Measurements from ENCODE around the gene LARP1B.
"Not testable (repeated sequence)": the region's sequence is repeated elsewhere in the genome, so short reads cannot be mapped to it uniquely, and the experiment has no call there.

The LARP1B gene

GRCh38 chr4:128051229-128051628 lies 9.9 kb upstream of the LARP1B start:
- not testable (repeated sequence) for H3K4me3 ChIP-seq (ENCODE audit: low read depth, low read length)
- TF ChIP-seq CTCF (IDR thresholded peaks at IDR 0.05; ENCODE audit: low read depth, low read length), result peak; percentile 33
- DNase-seq (ENCODE audit: low read depth), result peak; percentile 62

- DNase-seq (ENCODE audit: low read depth); H3K4me3 ChIP-seq (ENCODE audit: low read depth, low read length): not testable (repeated sequence)
Observed at GRCh38 chr4:128054907-128055306, 6.2 kb upstream of the LARP1B start.

GRCh38 chr4:128055441-128056206 lies 5.5 kb upstream of the LARP1B start:
- not testable (repeated sequence) for H3K4me3 ChIP-seq (ENCODE audit: low read depth, low read length); DNase-seq (ENCODE audit: low read depth)

GRCh38 chr4:128056396-128056795 lies 4.7 kb upstream of the LARP1B start:
- TF ChIP-seq MYC (IDR thresholded peaks at IDR 0.05; ENCODE audit: low read depth, low read length), result no peak
- TF ChIP-seq CTCF (IDR thresholded peaks at IDR 0.05; ENCODE audit: low read depth, low read length), result no peak
- TF ChIP-seq POLR2A (IDR thresholded peaks at IDR 0.05; ENCODE audit: extremely low read depth, insufficient read length), result no peak
- TF ChIP-seq MAX (IDR thresholded peaks at IDR 0.05; ENCODE audit: low read depth, low read length), result no peak
- no peak for DNase-seq (ENCODE audit: low read depth)
- no peak overlapping the region for H3K4me3 ChIP-seq (ENCODE audit: low read depth, low read length)

GRCh38 chr4:128060121-128060698 lies 902 bp upstream of the LARP1B start:
- no peak for TF ChIP-seq MYC (IDR thresholded peaks at IDR 0.05; ENCODE audit: low read depth, low read length)
- no peak for TF ChIP-seq CTCF (IDR thresholded peaks at IDR 0.05; ENCODE audit: low read depth, low read length)
- TF ChIP-seq POLR2A (IDR thresholded peaks at IDR 0.05; ENCODE audit: extremely low read depth, insufficient read length), result no peak
- TF ChIP-seq MAX (IDR thresholded peaks at IDR 0.05; ENCODE audit: low read depth, low read length), result no peak
- peak overlapping the region; percentile 50 for H3K4me3 ChIP-seq (ENCODE audit: low read depth, low read length)
- DNase-seq (ENCODE audit: low read depth), result peak; percentile 18

- no peak for TF ChIP-seq MYC (IDR thresholded peaks at IDR 0.05; ENCODE audit: low read depth, low read length)
- TF ChIP-seq POLR2A (IDR thresholded peaks at IDR 0.05; ENCODE audit: extremely low read depth, insufficient read length), result no peak
- peak; percentile 17 for TF ChIP-seq CTCF (IDR thresholded peaks at IDR 0.05; ENCODE audit: low read depth, low read length)
- peak overlapping the region; percentile 68 for H3K4me3 ChIP-seq (ENCODE audit: low read depth, low read length)
- DNase-seq (ENCODE audit: low read depth), result peak; percentile 70
Observed at GRCh38 chr4:128061566-128062536, 739 bp downstream of the LARP1B start.

GRCh38 chr4:128066453-128066820 lies 5.3 kb downstream of the LARP1B start:
- not testable (repeated sequence) for H3K4me3 ChIP-seq (ENCODE audit: low read depth, low read length)

More at GRCh38 chr4:128066453-128066820, 5.3 kb downstream of the LARP1B start:
- DNase-seq (ENCODE audit: low read depth), result not testable (repeated sequence)
